Uterus (tissue), 4 donors: Measurements from ENCODE around the gene PRR19. TPM values are rescaled to one million over a fixed set of nuclear protein-coding genes. Genes with fewer than 3 reads are reported as not detected.

Experiments used
- DNase-seq, 2 donors: peaks; one replicate each; pipeline ENCODE4 v3.0.0-alpha.2; 2019 to 2020
- H3K27ac ChIP-seq, 2 donors: fragments of 200-600 bp; sonication (generic); 1 replicate in 1 of 2; 2 replicates in 1 of 2; pipeline ENCODE4 v1.5.1; 2016 to 2018
- H3K27me3 ChIP-seq, 2 donors: fragments of 200-600 bp; sonication (generic); one replicate each; pipeline ENCODE4 v1.5.1; 2018 to 2019; ENCODE audit warnings: control low read depth in 1 of 2
- H3K36me3 ChIP-seq, 2 donors: fragments of 200-600 bp; sonication (generic); one replicate each; pipeline ENCODE4 v1.5.1; 2019; ENCODE audit warnings: control low read depth in 1 of 2
- H3K4me1 ChIP-seq, 2 donors: fragments of 200-600 bp; sonication (generic); one replicate each; pipeline ENCODE4 v1.5.1; 2018 to 2019; ENCODE audit warnings: control low read depth in 1 of 2
- H3K4me3 ChIP-seq, 2 donors: fragments of 200-600 bp; sonication (generic); 1 replicate in 1 of 2; 2 replicates in 1 of 2; pipeline ENCODE4 v1.5.1; 2018 to 2019; ENCODE audit warnings: mild to moderate bottlenecking in 1 of 2
- H3K9me3 ChIP-seq, 2 donors: fragments of 200-600 bp; sonication (generic); one replicate each; pipeline ENCODE4 v1.5.1; 2019; ENCODE audit warnings: control low read depth in 1 of 2
- POLR2A ChIP-seq, 2 donors: fragments of 450-650 bp; IDR thresholded peaks; one replicate each; pipeline ENCODE4 v1.6.1; 2016; ENCODE audit warnings: antibody characterized with exemption in 2 of 2, mild to moderate bottlenecking in 1 of 2, moderate library complexity in 1 of 2
- intact Hi-C: fragments of 100-400 bp; cut with DNase I; formaldehyde crosslinking; loops from one replicate; pipeline ENCODE4 v1.15.1; 2023; ENCODE audit warnings: low total_unique reads
- total RNA-seq, 4 donors: library from RNA; depleted of rRNA in 3 of 4; stranded (reverse); fragments of >200 nt in 3 of 4; gene quantifications; one replicate each; pipeline versions ENCODE4 v1.1.0 to v1.2.4, GENCODE V29; 2014 to 2023
- TF ChIP-seq, protein P1 (sequence below), 4 experiments: fragments of 200-600 bp in 2 of 4; fragments of 450-650 bp in 2 of 4; sonication (generic) in 2 of 4; IDR thresholded peaks; one replicate each; pipeline ENCODE4 v1.5.1; 2016 to 2019; ENCODE audit warnings: antibody characterized with exemption in 4 of 4, mild to moderate bottlenecking in 2 of 4, moderate library complexity in 1 of 4
- donor health status: DM: yes; HTN: yes; CAD: no.

PRR19 gene
- total RNA-seq, 4 donors from 2014 or later: 0.14 TPM; not detected in 3

DNA sequence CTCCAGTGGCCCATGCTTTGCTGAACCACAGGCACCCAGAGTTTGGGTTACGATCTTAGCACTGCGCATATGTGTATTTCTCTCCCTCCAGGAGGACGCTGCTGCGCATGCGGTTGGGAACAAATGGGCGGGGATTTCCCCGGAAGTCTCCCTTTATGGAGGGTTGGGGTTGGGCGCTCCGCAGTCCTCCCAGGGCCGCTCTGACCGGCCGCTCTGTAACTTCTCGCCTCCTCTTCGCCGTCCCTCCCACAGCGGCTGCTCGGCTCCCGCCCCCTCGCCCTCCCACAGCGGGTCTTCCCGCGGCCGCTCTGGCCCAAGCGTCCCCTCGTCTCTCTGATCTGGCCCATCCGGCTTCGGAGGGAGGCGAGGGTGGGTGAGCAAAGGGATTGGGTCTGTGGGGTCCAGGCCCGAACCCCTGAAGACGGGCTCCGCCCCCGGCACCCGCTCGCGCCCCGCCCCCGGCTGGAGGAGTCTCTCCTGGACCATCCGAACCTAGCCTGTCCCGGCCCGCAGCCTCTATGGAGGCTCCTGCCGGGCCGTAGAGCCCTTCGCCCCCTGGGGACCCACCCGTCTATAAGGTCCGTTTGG, 23.5 kb downstream of the PRR19 start, which contains the start of gene MEGF8:
Gene MEGF8 (plus strand): TSS at position 328 of the 588 bp plus-strand sequence. CDS start 609 bp downstream, outside the sequence.
- intact Hi-C loops: no loop called here
- Histone ChIP-seq H3K9me3 (no peaks in the 10 kb centered on the region), H3K27ac (peak within 1 kb of the TSS; percentile 55 to 71), H3K4me1 (peaks cover 0 to 20% of the 10 kb centered on the region in 2 donors), H3K27me3 (peaks cover 8 to 15% of the 10 kb centered on the region in 2 donors), H3K4me3 (peak within 1 kb of the TSS; percentile 73 to 90), H3K36me3 (no peaks in the 10 kb centered on the region)
- peak; percentile 98 to 99 for DNase-seq
- peak in 1 of 2 donors; percentile 69 for TF ChIP-seq POLR2A (IDR thresholded peaks at IDR 0.05)
- TF ChIP-seq, protein P1, sequence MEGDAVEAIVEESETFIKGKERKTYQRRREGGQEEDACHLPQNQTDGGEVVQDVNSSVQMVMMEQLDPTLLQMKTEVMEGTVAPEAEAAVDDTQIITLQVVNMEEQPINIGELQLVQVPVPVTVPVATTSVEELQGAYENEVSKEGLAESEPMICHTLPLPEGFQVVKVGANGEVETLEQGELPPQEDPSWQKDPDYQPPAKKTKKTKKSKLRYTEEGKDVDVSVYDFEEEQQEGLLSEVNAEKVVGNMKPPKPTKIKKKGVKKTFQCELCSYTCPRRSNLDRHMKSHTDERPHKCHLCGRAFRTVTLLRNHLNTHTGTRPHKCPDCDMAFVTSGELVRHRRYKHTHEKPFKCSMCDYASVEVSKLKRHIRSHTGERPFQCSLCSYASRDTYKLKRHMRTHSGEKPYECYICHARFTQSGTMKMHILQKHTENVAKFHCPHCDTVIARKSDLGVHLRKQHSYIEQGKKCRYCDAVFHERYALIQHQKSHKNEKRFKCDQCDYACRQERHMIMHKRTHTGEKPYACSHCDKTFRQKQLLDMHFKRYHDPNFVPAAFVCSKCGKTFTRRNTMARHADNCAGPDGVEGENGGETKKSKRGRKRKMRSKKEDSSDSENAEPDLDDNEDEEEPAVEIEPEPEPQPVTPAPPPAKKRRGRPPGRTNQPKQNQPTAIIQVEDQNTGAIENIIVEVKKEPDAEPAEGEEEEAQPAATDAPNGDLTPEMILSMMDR (IDR thresholded peaks at IDR 0.05): peak in 3 of 4 experiments; percentile 87 to 89 (median 88)

DNA sequence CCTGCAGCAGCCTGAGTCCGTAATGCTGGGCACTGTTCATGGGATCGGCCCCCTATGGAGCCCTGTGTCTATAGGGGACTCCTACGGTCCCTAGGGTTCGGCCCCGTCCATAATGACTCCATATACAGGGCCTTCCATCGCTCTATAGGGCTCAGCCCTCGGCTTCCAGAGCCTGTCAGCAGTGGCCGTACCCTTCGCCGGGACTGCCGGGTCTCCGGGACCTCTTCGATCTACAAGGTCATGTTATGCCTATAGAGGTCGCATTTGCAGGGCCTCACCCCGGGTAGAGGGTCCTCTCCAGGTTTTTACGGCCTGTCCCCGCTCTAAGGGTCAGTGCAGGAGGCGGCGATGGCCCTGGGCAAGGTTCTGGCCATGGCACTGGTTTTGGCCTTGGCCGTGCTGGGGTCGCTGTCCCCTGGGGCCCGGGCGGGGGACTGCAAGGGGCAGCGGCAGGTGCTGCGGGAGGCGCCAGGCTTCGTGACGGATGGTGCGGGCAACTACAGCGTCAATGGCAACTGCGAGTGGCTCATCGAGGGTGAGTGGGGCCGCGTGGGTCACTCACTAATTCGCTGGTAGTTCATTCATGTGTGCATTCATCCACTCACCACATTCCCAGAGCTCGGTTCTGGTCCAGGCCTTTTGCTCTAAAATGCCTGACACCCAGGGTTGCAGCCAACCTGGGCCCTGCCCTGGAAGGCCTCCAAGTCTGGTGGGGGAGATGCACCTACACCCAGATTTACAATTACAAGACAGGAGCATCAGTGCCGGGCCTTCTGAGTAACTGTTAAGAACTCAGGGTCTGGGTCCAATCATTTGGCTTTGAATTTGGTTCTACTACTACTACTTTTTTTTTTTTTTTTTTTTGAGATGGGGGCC, 24.2 kb downstream of the PRR19 start:
- Histone ChIP-seq H3K4me1 (peaks cover 0 to 20% of the 10 kb centered on the region in 2 donors), H3K9me3 (no peaks in the 10 kb centered on the region), H3K36me3 (no peaks in the 10 kb centered on the region), H3K4me3 (peak overlapping the region; percentile 73 to 90), H3K27ac (peak overlapping the region; percentile 55 to 71), H3K27me3 (peaks cover 8 to 15% of the 10 kb centered on the region in 2 donors)
- TF ChIP-seq, protein P1 (IDR thresholded peaks at IDR 0.05): no peak
- no peak for TF ChIP-seq POLR2A (IDR thresholded peaks at IDR 0.05)
- DNase-seq: no peak
- intact Hi-C loops: no loop called here

DNA sequence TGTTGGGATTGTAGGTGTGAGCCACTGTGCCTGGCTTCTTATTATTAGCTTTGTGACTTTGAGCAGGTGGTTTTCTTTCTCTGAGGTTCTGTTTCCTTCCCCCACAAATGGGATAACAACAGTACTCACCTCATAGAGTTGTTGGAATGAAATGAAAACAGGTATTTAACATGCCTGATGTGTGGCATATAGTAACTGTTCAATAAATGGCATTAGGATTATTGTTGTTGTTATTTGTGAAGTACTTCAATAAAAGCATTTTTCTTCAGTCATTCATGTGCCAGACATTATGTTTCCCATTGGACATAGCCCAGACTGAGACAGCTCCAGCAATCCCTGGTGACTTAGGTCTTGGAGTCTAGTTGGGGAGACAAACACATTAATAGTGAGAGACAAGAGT, 25.0 kb downstream of the PRR19 start:
- Histone ChIP-seq H3K4me1 (peaks cover 0 to 20% of the 10 kb centered on the region in 2 donors), H3K9me3 (no peaks in the 10 kb centered on the region)
- TF ChIP-seq, protein P1 (IDR thresholded peaks at IDR 0.05): no peak
- TF ChIP-seq POLR2A (IDR thresholded peaks at IDR 0.05): no peak

DNA sequence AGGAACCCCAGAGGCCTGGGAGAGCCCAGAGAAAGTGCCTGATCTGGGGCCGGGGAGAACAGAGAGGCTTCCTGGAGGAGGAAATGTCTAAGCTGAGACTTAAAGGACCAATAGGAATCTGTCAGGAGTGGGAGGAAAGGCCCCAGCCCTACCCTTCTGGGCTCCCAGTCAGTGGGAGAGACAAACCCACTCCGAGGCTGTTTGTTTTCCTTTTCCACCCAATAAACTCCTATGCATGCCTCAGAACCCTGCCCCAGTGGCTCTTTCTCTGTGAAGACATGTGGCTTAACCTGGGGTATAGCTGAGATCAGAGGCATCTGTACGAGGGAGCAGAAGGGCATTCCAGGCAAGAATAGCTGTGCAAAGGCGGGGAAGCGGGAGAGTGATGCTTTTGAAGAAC, 25.4 kb downstream of the PRR19 start:
- H3K4me1 ChIP-seq: peaks cover 0 to 20% of the 10 kb centered on the region in 2 donors
- H3K4me3 ChIP-seq: no peak overlapping the region
- no peak overlapping the region for H3K27ac ChIP-seq
- no peaks in the 10 kb centered on the region for H3K36me3 ChIP-seq
- no peak for DNase-seq
- peaks cover 8 to 15% of the 10 kb centered on the region in 2 donors for H3K27me3 ChIP-seq
- TF ChIP-seq POLR2A (IDR thresholded peaks at IDR 0.05): no peak
- TF ChIP-seq, protein P1 (IDR thresholded peaks at IDR 0.05): no peak
- intact Hi-C loops: no loop called here
- no peaks in the 10 kb centered on the region for H3K9me3 ChIP-seq

More for the DNA sequence above, 25.0 kb downstream of the PRR19 start:
- Histone ChIP-seq H3K27me3 (peaks cover 8 to 15% of the 10 kb centered on the region in 2 donors), H3K36me3 (no peaks in the 10 kb centered on the region), H3K4me3 (peak overlapping the region in 1 of 2 donors; percentile 90), H3K27ac (no peak overlapping the region)
- intact Hi-C loops: no loop called here
- DNase-seq: no peak

DNA sequence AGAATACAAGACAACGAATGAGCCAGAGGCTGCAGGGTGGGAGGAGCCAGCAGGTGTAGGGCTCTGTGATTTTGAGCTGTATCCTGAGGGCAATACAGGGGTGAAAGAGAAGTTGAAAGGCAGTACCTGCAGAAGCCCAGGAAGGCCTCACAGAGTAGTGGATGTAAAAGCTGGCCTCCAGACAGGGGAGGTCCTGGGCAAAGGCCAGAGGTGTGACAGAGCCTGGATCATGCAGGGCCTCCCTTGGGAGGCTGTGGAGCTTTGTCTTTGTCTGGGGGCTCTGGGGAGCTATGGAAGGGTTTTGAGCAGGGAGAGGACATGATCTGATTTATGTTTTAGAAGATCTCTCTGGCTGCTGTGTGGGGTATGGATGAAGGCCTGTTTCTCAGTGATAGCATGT, 26.2 kb downstream of the PRR19 start:
- intact Hi-C loops: no loop called here
- peaks cover 8 to 15% of the 10 kb centered on the region in 2 donors for H3K27me3 ChIP-seq

More for the DNA sequence above, 26.2 kb downstream of the PRR19 start:
- H3K4me1 ChIP-seq: peaks cover 0 to 20% of the 10 kb centered on the region in 2 donors
- no peak overlapping the region for H3K27ac ChIP-seq
- no peak overlapping the region for H3K4me3 ChIP-seq
- H3K9me3 ChIP-seq: no peaks in the 10 kb centered on the region
- TF ChIP-seq POLR2A (IDR thresholded peaks at IDR 0.05): no peak
- TF ChIP-seq, protein P1 (IDR thresholded peaks at IDR 0.05): no peak
- DNase-seq: no peak
- no peaks in the 10 kb centered on the region for H3K36me3 ChIP-seq
